Measurements from ENCODE around the gene ASTN2. TPM values are rescaled to one million over a fixed set of nuclear protein-coding genes. Genes with fewer than 3 reads are reported as not detected.

Gene ASTN2
- total RNA-seq, 1 donor from 2014 or later: 12.2 TPM

DNA sequence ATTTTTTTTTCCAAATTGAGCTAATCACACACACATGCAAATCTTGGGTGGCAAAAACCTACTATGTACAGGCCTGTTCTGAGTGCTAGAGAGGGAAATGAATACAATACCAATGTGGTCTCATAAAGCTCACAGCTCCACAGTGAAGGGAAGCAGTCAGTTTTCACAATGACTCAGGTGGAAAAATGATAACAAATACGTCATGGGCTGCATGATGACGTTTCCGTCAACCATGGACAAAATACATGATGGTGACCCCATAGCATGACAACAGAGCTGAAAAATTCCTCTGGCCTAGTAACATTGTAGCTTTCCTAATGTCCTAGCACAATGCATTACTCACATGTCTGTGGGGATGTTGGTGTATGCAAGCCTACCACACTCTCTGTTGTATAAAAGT is 475.2 kb downstream of the ASTN2 start:
- DNase-seq (ENCODE audit: low read depth): no peak
- Histone ChIP-seq H3K36me3 (ENCODE audit: control insufficient read depth, insufficient read depth, low read length) (no peaks in the 10 kb centered on the region), H3K27me3 (ENCODE audit: control insufficient read depth, insufficient read depth, low read length) (no peaks in the 10 kb centered on the region), H3K4me3 (ENCODE audit: low read depth, low read length) (no peak overlapping the region)
- TF ChIP-seq, protein P1, sequence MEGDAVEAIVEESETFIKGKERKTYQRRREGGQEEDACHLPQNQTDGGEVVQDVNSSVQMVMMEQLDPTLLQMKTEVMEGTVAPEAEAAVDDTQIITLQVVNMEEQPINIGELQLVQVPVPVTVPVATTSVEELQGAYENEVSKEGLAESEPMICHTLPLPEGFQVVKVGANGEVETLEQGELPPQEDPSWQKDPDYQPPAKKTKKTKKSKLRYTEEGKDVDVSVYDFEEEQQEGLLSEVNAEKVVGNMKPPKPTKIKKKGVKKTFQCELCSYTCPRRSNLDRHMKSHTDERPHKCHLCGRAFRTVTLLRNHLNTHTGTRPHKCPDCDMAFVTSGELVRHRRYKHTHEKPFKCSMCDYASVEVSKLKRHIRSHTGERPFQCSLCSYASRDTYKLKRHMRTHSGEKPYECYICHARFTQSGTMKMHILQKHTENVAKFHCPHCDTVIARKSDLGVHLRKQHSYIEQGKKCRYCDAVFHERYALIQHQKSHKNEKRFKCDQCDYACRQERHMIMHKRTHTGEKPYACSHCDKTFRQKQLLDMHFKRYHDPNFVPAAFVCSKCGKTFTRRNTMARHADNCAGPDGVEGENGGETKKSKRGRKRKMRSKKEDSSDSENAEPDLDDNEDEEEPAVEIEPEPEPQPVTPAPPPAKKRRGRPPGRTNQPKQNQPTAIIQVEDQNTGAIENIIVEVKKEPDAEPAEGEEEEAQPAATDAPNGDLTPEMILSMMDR (IDR thresholded peaks at IDR 0.05; ENCODE audit: insufficient read depth, low read length, poor library complexity, severe bottlenecking): no peak

DNA sequence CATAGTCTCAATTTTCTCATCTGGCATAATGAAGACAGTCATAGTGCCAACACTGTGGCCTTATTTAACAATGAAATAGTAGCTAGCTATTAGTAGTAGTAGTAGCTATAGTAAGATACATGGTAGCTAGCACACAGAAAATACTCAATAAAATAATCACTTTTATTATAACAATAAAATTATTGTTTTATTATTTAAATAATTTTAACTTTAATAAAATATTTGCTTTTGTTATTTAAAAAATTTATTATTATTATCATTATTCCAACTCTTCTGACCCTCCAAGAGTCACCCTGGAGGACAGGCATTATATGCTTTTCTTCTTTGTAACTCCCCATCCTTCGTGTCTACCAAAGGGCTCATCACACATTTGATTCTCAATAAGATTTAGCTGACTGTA is 475.7 kb downstream of the ASTN2 start:
- TF ChIP-seq, protein P1 (IDR thresholded peaks at IDR 0.05; ENCODE audit: insufficient read depth, low read length, poor library complexity, severe bottlenecking): no peak
- no peaks in the 10 kb centered on the region for H3K36me3 ChIP-seq (ENCODE audit: control insufficient read depth, insufficient read depth, low read length)
- no peak for DNase-seq (ENCODE audit: low read depth)
- H3K4me3 ChIP-seq (ENCODE audit: low read depth, low read length): no peak overlapping the region
- no peaks in the 10 kb centered on the region for H3K27me3 ChIP-seq (ENCODE audit: control insufficient read depth, insufficient read depth, low read length)

DNA sequence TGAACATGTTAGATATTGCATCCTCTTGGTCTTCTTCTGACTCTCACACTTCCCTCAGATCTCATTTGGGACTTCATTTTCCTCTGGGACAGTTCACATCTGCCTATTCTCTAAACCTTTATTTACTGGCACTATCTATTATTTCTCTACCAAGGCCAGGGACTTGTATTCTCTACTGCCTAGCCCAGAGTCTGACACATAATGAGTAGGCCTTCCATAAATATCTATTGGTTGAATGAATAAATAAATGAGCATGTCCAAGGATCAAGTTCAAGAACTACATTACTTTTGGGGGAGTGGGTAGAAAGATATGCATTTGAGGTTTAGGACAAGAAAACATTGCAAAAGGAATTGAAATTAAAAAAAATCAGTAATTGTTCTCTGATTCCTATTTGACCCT is 477.5 kb downstream of the ASTN2 start:
- Histone ChIP-seq H3K36me3 (ENCODE audit: control insufficient read depth, insufficient read depth, low read length) (no peaks in the 10 kb centered on the region), H3K4me3 (ENCODE audit: low read depth, low read length) (no peak overlapping the region), H3K27me3 (ENCODE audit: control insufficient read depth, insufficient read depth, low read length) (no peaks in the 10 kb centered on the region)
- DNase-seq (ENCODE audit: low read depth): no peak
- TF ChIP-seq, protein P1 (IDR thresholded peaks at IDR 0.05; ENCODE audit: insufficient read depth, low read length, poor library complexity, severe bottlenecking): no peak

DNA sequence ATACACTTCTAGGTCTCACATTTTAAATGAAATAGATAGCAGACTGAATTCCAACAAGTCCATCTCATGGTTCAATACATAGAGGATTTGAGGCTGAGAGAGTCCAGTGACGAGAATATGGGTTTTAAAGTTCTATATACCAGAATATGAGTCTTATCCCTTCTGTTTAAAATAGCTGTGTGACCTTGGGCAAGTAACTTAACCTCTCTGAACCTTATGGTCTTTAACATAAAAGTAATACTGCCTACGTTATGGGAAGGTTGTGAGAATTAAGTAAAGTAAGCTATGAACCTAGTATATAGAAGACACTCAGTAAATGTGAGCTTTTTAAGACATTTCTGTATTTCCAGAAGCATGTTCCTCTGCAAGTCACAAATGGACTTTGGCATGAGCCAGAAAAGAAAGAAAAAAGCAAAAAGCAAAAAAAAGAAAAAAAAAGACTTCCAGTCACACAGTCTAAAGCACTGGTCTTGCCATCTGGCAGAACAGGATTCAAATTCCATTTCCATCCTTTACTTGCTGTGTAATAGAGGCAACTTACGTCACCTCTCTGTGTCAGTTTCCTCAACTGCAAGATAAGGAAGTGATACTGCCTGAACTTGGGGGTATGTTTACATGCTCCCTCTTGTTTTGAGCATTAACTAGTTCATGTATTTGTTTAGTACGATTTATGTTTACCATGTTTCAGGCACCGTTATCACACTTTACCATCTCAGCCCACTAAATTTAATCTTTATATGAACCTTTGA is 479.5 kb downstream of the ASTN2 start:
- no peak overlapping the region for H3K4me3 ChIP-seq (ENCODE audit: low read depth, low read length)
- TF ChIP-seq, protein P1 (IDR thresholded peaks at IDR 0.05; ENCODE audit: insufficient read depth, low read length, poor library complexity, severe bottlenecking): no peak
- no peaks in the 10 kb centered on the region for H3K27me3 ChIP-seq (ENCODE audit: control insufficient read depth, insufficient read depth, low read length)
- no peaks in the 10 kb centered on the region for H3K36me3 ChIP-seq (ENCODE audit: control insufficient read depth, insufficient read depth, low read length)
- DNase-seq (ENCODE audit: low read depth): no peak

DNA sequence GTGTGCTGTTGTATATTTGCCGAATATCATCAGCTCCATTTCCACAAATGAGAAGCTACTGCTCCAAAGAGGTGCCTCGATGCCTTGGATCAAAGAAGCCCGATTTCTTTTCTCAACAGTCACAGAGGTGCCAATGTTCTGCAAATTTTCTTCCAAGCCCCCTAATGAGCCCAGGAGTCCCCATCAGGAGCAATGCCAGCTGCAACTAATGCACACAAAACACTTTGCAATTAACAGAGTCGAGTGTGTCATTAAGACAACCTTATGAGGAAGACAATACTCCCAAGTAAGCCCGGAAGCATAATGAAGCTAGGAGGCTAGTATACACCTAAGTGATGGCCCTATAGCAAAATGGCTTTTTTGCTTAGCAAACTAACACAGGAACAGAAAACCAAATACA is 480.7 kb downstream of the ASTN2 start:
- no peaks in the 10 kb centered on the region for H3K27me3 ChIP-seq (ENCODE audit: control insufficient read depth, insufficient read depth, low read length)
- DNase-seq (ENCODE audit: low read depth): no peak
- TF ChIP-seq, protein P1 (IDR thresholded peaks at IDR 0.05; ENCODE audit: insufficient read depth, low read length, poor library complexity, severe bottlenecking): no peak
- no peak overlapping the region for H3K4me3 ChIP-seq (ENCODE audit: low read depth, low read length)
- no peaks in the 10 kb centered on the region for H3K36me3 ChIP-seq (ENCODE audit: control insufficient read depth, insufficient read depth, low read length)

DNA sequence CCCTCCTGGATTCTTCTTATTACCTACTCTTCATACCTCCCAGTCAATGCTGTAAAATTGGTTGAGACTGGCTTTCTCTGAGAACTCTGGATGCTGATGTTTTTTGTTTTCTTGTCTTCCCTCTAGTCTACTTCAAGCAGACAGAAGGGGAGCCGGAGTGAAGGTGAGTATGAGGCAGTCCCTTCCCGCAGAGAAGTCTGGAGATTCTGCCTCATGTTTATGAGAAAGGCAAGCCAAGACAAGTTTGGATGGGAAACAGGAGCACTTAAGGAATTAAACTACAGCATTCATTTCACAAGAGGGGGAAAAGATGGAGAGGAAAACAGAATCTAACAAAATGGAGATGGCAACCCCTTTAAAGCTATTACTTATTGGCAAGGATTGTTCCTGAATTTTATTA is 481.6 kb downstream of the ASTN2 start:
- Histone ChIP-seq H3K4me3 (ENCODE audit: low read depth, low read length) (no peak overlapping the region), H3K27me3 (ENCODE audit: control insufficient read depth, insufficient read depth, low read length) (no peaks in the 10 kb centered on the region), H3K36me3 (ENCODE audit: control insufficient read depth, insufficient read depth, low read length) (no peaks in the 10 kb centered on the region)
- DNase-seq (ENCODE audit: low read depth): no peak
- TF ChIP-seq, protein P1 (IDR thresholded peaks at IDR 0.05; ENCODE audit: insufficient read depth, low read length, poor library complexity, severe bottlenecking): no peak
